Measurements from ENCODE around the gene BANF1. TPM values are rescaled to one million over a fixed set of nuclear protein-coding genes. Genes with fewer than 3 reads are reported as not detected.
A peak's percentile ranks its signal among the peaks of the same experiment; 100 is the strongest.

Gene BANF1
- total RNA-seq, 5 donors from 2014 or later (not counting 1 experiment from before 2014, with no cell fraction given) = 70.9 to 101 (median 82.6) TPM

DNA sequence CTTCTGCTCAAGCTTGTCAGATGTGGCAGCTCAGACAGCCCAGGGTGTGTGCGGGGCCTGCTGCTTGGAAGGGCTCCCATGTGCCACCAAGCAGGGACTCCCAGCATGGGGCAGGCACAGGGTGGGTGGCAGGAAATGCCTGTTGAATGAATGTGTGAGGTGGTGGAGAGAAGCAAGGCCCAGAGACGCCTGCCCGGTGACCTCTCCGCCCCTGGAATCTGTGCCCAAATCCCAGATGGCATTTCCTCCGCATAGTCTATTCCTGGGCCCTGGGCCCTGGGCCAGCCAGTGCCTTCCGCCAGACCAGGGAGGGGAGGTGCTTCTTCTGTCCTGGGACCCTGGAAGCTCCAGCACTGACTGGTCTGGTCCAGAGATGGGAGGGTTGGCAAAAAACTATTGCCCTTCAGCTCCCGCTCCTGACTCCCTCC is 13.2 kb downstream of the BANF1 start:
- Mint-ChIP-seq H3K27ac (no peak overlapping the region), H3K36me3 (no peaks in the 10 kb centered on the region), H3K4me1 (peaks cover 0 to 5% (median 0%) of the 10 kb centered on the region in 3 donors), H3K9me3 (no peaks in the 10 kb centered on the region), H3K27me3 (peaks cover 4 to 17% of the 10 kb centered on the region in 2 donors), H3K4me3 (no peak overlapping the region)
- ChIA-PET CTCF (interaction anchor here in 1 of 2 donors (0.6 kb wide), 1 partner anchor 684 kb away, joined by 4 read pairs; no protein-coding TSS in a partner anchor), POLR2A (no interaction called here)
- WGBS (ENCODE audit: insufficient coverage) = 94% methylated on average over 3 of the region's 7 CpGs
- peaks cover 0 to 10% of the 10 kb centered on the region in 2 experiments for H3K4me1 ChIP-seq (ENCODE audit: control insufficient read depth in 1 of 2, extremely low read depth in 1 of 2, insufficient read depth in 2 of 2, low read length in 2 of 2)
- H3K9me3 ChIP-seq = no peaks in the 10 kb centered on the region
- ATAC-seq (replicated peaks in 1 of 4) (no peak), DNase-seq (no peak)
- H3K27me3 ChIP-seq (replicated peaks in 1 of 2; ENCODE audit: control insufficient read depth in 2 of 2, extremely low read depth in 1 of 2, insufficient read depth in 2 of 2, low read length in 1 of 2) = peaks cover 2 to 37% of the 10 kb centered on the region in 2 experiments
- H3K27ac ChIP-seq (ENCODE audit: low read length) = no peak overlapping the region
- H3K4me3 ChIP-seq (ENCODE audit: control insufficient read depth in 1 of 2, extremely low read depth in 1 of 2, low read length in 1 of 2) = no peak overlapping the region
- H3K36me3 ChIP-seq (ENCODE audit: control insufficient read depth in 2 of 2, extremely low read depth in 1 of 2, insufficient read depth in 1 of 2, low read length in 1 of 2) = no peaks in the 10 kb centered on the region

DNA sequence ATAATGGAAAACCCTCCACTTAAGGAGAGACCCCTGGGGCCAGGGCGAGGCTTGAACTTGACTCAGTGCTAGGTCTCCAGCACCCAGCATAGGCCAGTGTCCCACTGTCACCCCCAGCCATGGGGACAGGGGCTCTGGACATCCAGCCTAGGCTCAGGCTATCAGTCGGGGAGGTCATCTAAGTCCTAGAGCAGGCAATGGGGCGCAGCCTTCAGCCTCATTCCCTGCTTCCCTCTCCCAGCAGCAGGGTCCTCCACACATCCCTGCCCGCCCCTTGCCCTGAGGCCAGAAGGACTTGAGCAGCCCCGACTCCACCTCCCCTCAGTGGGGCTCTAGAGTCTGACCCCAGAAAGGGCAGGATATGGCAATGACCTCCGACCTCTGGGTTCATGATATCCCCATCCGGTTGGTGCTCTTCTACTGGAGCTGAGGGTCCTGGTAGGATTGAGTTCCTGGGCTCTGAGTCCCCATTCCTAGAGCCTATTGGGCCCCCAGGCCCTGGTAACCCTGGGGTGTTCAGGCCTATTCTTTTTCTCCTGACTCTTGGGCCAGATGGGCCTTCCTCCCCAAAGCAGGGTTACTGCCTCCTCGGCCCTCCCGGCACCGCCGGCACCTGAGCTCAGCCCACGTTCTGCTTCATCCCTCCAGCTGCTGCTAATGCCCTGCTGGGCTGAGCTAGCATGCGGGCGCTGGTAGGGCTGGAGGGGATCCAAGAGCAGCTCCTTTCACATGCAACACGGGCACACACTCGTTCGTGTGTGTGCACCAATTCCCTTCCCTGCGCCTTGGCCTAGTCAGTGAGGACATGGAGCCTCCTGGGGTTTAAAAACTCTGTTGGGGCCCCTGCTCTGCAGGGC is 13.9 kb downstream of the BANF1 start:
- POLR2A ChIA-PET = no interaction called here
- H3K4me3 Mint-ChIP-seq = no peak overlapping the region
- H3K4me1 ChIP-seq (ENCODE audit: control insufficient read depth in 1 of 2, extremely low read depth in 1 of 2, insufficient read depth in 2 of 2, low read length in 2 of 2) = peaks cover 0 to 12% of the 10 kb centered on the region in 2 experiments
- H3K36me3 Mint-ChIP-seq = no peaks in the 10 kb centered on the region
- no peak overlapping the region for H3K27ac Mint-ChIP-seq
- H3K27ac ChIP-seq (ENCODE audit: low read length) = no peak overlapping the region
- peaks cover 0 to 9% (median 0%) of the 10 kb centered on the region in 3 donors for H3K4me1 Mint-ChIP-seq
- ATAC-seq (replicated peaks in 1 of 4) = no peak
- no peak for DNase-seq
- CTCF ChIA-PET = interaction anchor here in 1 of 2 donors (1.0 kb wide), 1 partner anchor 49 kb away, joined by 3 read pairs; no protein-coding TSS in a partner anchor
- H3K4me3 ChIP-seq (ENCODE audit: control insufficient read depth in 1 of 2, extremely low read depth in 1 of 2, low read length in 1 of 2) = no peak overlapping the region
- 88% methylated on average over 17 of the region's 18 CpGs for WGBS (ENCODE audit: insufficient coverage)
- peaks cover 4 to 16% of the 10 kb centered on the region in 2 donors for H3K27me3 Mint-ChIP-seq
- no peaks in the 10 kb centered on the region for H3K9me3 Mint-ChIP-seq
- no peaks in the 10 kb centered on the region for H3K9me3 ChIP-seq
- no peaks in the 10 kb centered on the region for H3K36me3 ChIP-seq (ENCODE audit: control insufficient read depth in 2 of 2, extremely low read depth in 1 of 2, insufficient read depth in 1 of 2, low read length in 1 of 2)
- peaks cover 2 to 33% of the 10 kb centered on the region in 2 experiments for H3K27me3 ChIP-seq (replicated peaks in 1 of 2; ENCODE audit: control insufficient read depth in 2 of 2, extremely low read depth in 1 of 2, insufficient read depth in 2 of 2, low read length in 1 of 2)

- no peaks in the 10 kb centered on the region for H3K36me3 Mint-ChIP-seq
- H3K4me1 Mint-ChIP-seq = peaks cover 0 to 9% (median 0%) of the 10 kb centered on the region in 3 donors
- ChIA-PET POLR2A (no interaction called here), CTCF (interaction anchor here in 1 of 2 donors (1.0 kb wide), 1 partner anchor 48 kb away, joined by 3 read pairs; no protein-coding TSS in a partner anchor)
- no peak for ATAC-seq (replicated peaks in 1 of 4)
- peaks cover 0 to 12% of the 10 kb centered on the region in 2 experiments for H3K4me1 ChIP-seq (ENCODE audit: control insufficient read depth in 1 of 2, extremely low read depth in 1 of 2, insufficient read depth in 2 of 2, low read length in 2 of 2)
- no peaks in the 10 kb centered on the region for H3K36me3 ChIP-seq (ENCODE audit: control insufficient read depth in 2 of 2, extremely low read depth in 1 of 2, insufficient read depth in 1 of 2, low read length in 1 of 2)
- peaks cover 4 to 12% of the 10 kb centered on the region in 2 donors for H3K27me3 Mint-ChIP-seq
- H3K27me3 ChIP-seq (replicated peaks in 1 of 2; ENCODE audit: control insufficient read depth in 2 of 2, extremely low read depth in 1 of 2, insufficient read depth in 2 of 2, low read length in 1 of 2) = peaks cover 0 to 28% of the 10 kb centered on the region in 2 experiments
- no peak for DNase-seq
- no peaks in the 10 kb centered on the region for H3K9me3 Mint-ChIP-seq
- H3K27ac Mint-ChIP-seq = no peak overlapping the region
- H3K9me3 ChIP-seq = no peaks in the 10 kb centered on the region
- WGBS (ENCODE audit: insufficient coverage) = 81% methylated on average over 10 of the region's 10 CpGs
- no peak overlapping the region for H3K27ac ChIP-seq (ENCODE audit: low read length)
- no peak overlapping the region for H3K4me3 Mint-ChIP-seq
- H3K4me3 ChIP-seq (ENCODE audit: control insufficient read depth in 1 of 2, extremely low read depth in 1 of 2, low read length in 1 of 2) = no peak overlapping the region
These were observed 14.5 kb downstream of the BANF1 start for GRCh38 chr11:66016793-66017177.

DNA sequence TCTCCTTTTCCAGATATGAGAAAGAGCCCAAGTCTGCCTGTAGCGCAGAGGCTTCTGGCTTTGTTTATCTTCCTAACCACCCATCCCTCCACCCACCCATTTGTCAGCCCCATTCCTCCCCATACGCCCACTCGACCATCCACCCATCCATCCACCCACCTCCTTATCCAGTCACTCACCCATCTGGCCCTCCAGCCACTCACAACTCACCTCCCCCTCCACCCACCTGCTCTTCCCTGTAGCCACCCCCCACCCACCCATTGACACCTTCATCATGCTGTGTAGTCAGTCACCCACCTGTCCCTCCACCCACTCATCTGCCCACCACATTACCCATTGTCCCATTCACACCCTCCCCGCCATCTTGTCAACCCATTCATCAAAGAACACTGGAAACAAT is 15.0 kb downstream of the BANF1 start:
- Histone ChIP-seq H3K4me1 (ENCODE audit: control insufficient read depth in 1 of 2, extremely low read depth in 1 of 2, insufficient read depth in 2 of 2, low read length in 2 of 2) (peaks cover 0 to 10% of the 10 kb centered on the region in 2 experiments), H3K27ac (ENCODE audit: low read length) (no peak overlapping the region), H3K9me3 (no peaks in the 10 kb centered on the region), H3K4me3 (ENCODE audit: control insufficient read depth in 1 of 2, extremely low read depth in 1 of 2, low read length in 1 of 2) (no peak overlapping the region), H3K36me3 (ENCODE audit: control insufficient read depth in 2 of 2, extremely low read depth in 1 of 2, insufficient read depth in 1 of 2, low read length in 1 of 2) (no peaks in the 10 kb centered on the region), H3K27me3 (replicated peaks in 1 of 2; ENCODE audit: control insufficient read depth in 2 of 2, extremely low read depth in 1 of 2, insufficient read depth in 2 of 2, low read length in 1 of 2) (peaks cover 0 to 28% of the 10 kb centered on the region in 2 experiments)
- 64% methylated on average over 4 of the region's 4 CpGs for WGBS (ENCODE audit: insufficient coverage)
- ChIA-PET CTCF (interaction anchor here in 1 of 2 donors (0.6 kb wide), 1 partner anchor 248 kb away, joined by 3 read pairs; no protein-coding TSS in a partner anchor), POLR2A (no interaction called here)
- no peaks in the 10 kb centered on the region for H3K36me3 Mint-ChIP-seq
- DNase-seq (no peak), ATAC-seq (replicated peaks in 1 of 4) (no peak)
- H3K27me3 Mint-ChIP-seq = peaks cover 4 to 12% of the 10 kb centered on the region in 2 donors
- H3K4me1 Mint-ChIP-seq = peaks cover under 1 to 9% (median under 1%) of the 10 kb centered on the region in 3 donors
- H3K27ac Mint-ChIP-seq = no peak overlapping the region
- no peaks in the 10 kb centered on the region for H3K9me3 Mint-ChIP-seq
- H3K4me3 Mint-ChIP-seq = no peak overlapping the region

DNA sequence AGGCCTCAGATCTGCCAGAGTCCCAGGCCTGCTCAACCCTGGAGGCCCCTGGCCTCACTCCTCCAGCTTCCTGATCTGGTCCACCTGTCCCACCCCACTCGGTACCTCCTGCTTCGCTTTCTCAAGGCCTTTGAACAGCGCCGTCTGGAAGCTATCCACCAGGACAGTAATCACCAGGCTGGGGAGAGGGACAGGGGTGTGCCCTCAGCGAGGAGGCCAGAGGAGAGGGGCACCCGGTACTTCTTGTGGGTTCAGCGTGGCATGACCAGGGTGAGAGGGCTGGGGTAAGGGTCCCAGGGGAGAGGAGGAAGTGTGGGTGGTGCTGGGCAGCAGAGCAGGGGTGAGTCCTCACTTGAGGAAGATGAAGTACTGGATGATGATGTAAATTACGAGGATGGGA is 17.9 kb downstream of the BANF1 start:
- ATAC-seq (replicated peaks in 1 of 4) (no peak), DNase-seq (no peak)
- Histone ChIP-seq H3K4me3 (ENCODE audit: control insufficient read depth in 1 of 2, extremely low read depth in 1 of 2, low read length in 1 of 2) (no peak overlapping the region), H3K27ac (ENCODE audit: low read length) (no peak overlapping the region), H3K27me3 (replicated peaks in 1 of 2; ENCODE audit: control insufficient read depth in 2 of 2, extremely low read depth in 1 of 2, insufficient read depth in 2 of 2, low read length in 1 of 2) (peaks cover 0 to 19% of the 10 kb centered on the region in 2 experiments), H3K9me3 (no peaks in the 10 kb centered on the region), H3K4me1 (ENCODE audit: control insufficient read depth in 1 of 2, extremely low read depth in 1 of 2, insufficient read depth in 2 of 2, low read length in 2 of 2) (peaks cover 0 to 15% of the 10 kb centered on the region in 2 experiments), H3K36me3 (ENCODE audit: control insufficient read depth in 2 of 2, extremely low read depth in 1 of 2, insufficient read depth in 1 of 2, low read length in 1 of 2) (no peaks in the 10 kb centered on the region)
- peaks cover 5 to 13% (median 6%) of the 10 kb centered on the region in 3 donors for H3K4me1 Mint-ChIP-seq
- no peak overlapping the region for H3K4me3 Mint-ChIP-seq
- H3K9me3 Mint-ChIP-seq = no peaks in the 10 kb centered on the region
- H3K36me3 Mint-ChIP-seq = no peaks in the 10 kb centered on the region
- ChIA-PET POLR2A (no interaction called here), CTCF (no interaction called here)
- H3K27me3 Mint-ChIP-seq = peaks cover 3 to 7% of the 10 kb centered on the region in 2 donors
- no peak overlapping the region for H3K27ac Mint-ChIP-seq
- WGBS (ENCODE audit: insufficient coverage) = 80% methylated on average over 5 of the region's 8 CpGs

GRCh38 chr11:66020618-66021357 is 18.5 kb downstream of the BANF1 start:
- H3K36me3 Mint-ChIP-seq = no peaks in the 10 kb centered on the region
- Histone ChIP-seq H3K36me3 (ENCODE audit: control insufficient read depth in 2 of 2, extremely low read depth in 1 of 2, insufficient read depth in 1 of 2, low read length in 1 of 2) (no peaks in the 10 kb centered on the region), H3K9me3 (no peaks in the 10 kb centered on the region), H3K27ac (ENCODE audit: low read length) (no peak overlapping the region), H3K4me3 (ENCODE audit: control insufficient read depth in 1 of 2, extremely low read depth in 1 of 2, low read length in 1 of 2) (no peak overlapping the region), H3K4me1 (ENCODE audit: control insufficient read depth in 1 of 2, extremely low read depth in 1 of 2, insufficient read depth in 2 of 2, low read length in 2 of 2) (peaks cover 0 to 15% of the 10 kb centered on the region in 2 experiments), H3K27me3 (replicated peaks in 1 of 2; ENCODE audit: control insufficient read depth in 2 of 2, extremely low read depth in 1 of 2, insufficient read depth in 2 of 2, low read length in 1 of 2) (peaks cover 0 to 20% of the 10 kb centered on the region in 2 experiments)
- ATAC-seq (replicated peaks in 1 of 4) = no peak
- H3K27ac Mint-ChIP-seq = no peak overlapping the region
- CTCF ChIA-PET = no interaction called here
- H3K9me3 Mint-ChIP-seq = no peaks in the 10 kb centered on the region
- peaks cover 3 to 7% of the 10 kb centered on the region in 2 donors for H3K27me3 Mint-ChIP-seq
- peak in 8 of 35 experiments; percentile 8 to 55 (median 18) for DNase-seq
- H3K4me1 Mint-ChIP-seq = peaks cover 5 to 13% (median 6%) of the 10 kb centered on the region in 3 donors
- POLR2A ChIA-PET = no interaction called here
- H3K4me3 Mint-ChIP-seq = no peak overlapping the region
- 56% methylated on average over 13 of the region's 25 CpGs for WGBS (ENCODE audit: insufficient coverage)

All from T-cell (primary cell).